Measurements from ENCODE around the gene RNPS1.

GRCh38 chr16:2252806-2253148 is 15.1 kb downstream of the RNPS1 start:
- TF ChIP-seq, protein P1, sequence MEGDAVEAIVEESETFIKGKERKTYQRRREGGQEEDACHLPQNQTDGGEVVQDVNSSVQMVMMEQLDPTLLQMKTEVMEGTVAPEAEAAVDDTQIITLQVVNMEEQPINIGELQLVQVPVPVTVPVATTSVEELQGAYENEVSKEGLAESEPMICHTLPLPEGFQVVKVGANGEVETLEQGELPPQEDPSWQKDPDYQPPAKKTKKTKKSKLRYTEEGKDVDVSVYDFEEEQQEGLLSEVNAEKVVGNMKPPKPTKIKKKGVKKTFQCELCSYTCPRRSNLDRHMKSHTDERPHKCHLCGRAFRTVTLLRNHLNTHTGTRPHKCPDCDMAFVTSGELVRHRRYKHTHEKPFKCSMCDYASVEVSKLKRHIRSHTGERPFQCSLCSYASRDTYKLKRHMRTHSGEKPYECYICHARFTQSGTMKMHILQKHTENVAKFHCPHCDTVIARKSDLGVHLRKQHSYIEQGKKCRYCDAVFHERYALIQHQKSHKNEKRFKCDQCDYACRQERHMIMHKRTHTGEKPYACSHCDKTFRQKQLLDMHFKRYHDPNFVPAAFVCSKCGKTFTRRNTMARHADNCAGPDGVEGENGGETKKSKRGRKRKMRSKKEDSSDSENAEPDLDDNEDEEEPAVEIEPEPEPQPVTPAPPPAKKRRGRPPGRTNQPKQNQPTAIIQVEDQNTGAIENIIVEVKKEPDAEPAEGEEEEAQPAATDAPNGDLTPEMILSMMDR (IDR thresholded peaks at IDR 0.05; ENCODE audit: low read depth, low read length): no peak
- no peak for TF ChIP-seq EZH2phosphoT487 (IDR thresholded peaks at IDR 0.05; ENCODE audit: low read depth)

Data from OCI-LY3 (cell line).